Measurements from ENCODE around the gene NPLOC4. TPM values are rescaled to one million over a fixed set of nuclear protein-coding genes. Genes with fewer than 3 reads are reported as not detected.

Gene NPLOC4
- total and polyA plus RNA-seq, 9 of the 15 experiments (the other 6 are each of a cell fraction or from before 2014, with no cell fraction given): 1.5 to 116 (median 64.5) TPM

DNA sequence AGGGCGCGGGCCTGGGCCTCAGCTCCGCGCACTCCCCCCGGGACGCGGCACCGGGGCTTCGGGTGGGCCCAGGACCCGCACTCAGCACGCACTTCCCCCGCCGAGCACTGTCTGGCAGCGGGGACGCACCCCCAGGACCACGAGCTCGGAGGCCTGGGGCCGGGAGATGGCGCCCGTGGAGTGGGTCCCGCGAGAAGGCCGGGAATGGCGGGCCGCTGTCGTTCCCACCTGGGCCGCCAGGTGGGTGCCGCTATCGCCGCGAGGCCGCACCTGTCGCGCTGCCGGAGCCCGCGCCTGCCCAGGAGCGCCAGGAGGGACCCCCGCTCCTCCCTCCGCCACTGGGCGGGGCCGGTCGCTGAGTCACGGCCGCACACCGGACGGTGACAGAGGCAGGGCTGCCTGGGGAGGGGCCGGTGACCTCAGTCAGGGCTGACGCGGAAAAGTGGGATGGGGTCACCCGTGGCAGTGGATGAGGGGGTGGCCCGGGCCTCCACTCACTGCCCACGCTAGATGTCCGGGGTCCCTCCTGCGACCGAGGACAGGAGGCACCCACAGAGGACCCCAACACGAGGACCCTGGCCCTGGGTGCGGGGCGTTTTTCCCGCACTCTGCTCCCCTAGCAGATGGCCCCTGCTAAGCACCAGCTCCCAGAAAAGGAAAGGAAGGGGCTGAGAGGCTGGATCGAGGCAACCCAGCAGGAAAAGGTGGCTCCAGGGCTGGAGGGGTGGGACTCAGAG, 117.5 kb downstream of the NPLOC4 start (continued):
- TF ChIP-seq SUPT5H (IDR thresholded peaks at IDR 0.05) (peak; percentile 31; the same call in 1 of the 2 replicates), ATF3 (IDR thresholded peaks at IDR 0.05) (peak; percentile 90), ATF3 (CRISPR knock-in tag; conservative IDR thresholded peaks at IDR 0.05) (no peak), EHMT2 (IDR thresholded peaks at IDR 0.05) (no peak), ZFP1 (CRISPR knock-in tag; IDR thresholded peaks at IDR 0.05) (no peak), TSC22D4 (tag; IDR thresholded peaks at IDR 0.05) (no peak), ZMIZ1 (IDR thresholded peaks at IDR 0.05; ENCODE audit: low read depth in 2 of 2, low read length in 2 of 2) (no peak), ZNF584 (CRISPR knock-in tag; IDR thresholded peaks at IDR 0.05; ENCODE audit: low read depth) (no peak), ILK (tag; IDR thresholded peaks at IDR 0.05; ENCODE audit: borderline replicate concordance, low read depth) (no peak), MED1 (CRISPR knock-in tag; IDR thresholded peaks at IDR 0.05; ENCODE audit: borderline replicate concordance) (no peak), RFX1 (IDR thresholded peaks at IDR 0.05) (no peak), CREB1 (IDR thresholded peaks at IDR 0.05) (peak; percentile 47; the same call in 1 of the 2 replicates), CREB1 (CRISPR knock-in tag; IDR thresholded peaks at IDR 0.05) (peak; percentile 65; the same call in 1 of the 2 replicates), TAL1 (IDR thresholded peaks at IDR 0.05) (no peak)
- TF ChIP-seq, protein P1, sequence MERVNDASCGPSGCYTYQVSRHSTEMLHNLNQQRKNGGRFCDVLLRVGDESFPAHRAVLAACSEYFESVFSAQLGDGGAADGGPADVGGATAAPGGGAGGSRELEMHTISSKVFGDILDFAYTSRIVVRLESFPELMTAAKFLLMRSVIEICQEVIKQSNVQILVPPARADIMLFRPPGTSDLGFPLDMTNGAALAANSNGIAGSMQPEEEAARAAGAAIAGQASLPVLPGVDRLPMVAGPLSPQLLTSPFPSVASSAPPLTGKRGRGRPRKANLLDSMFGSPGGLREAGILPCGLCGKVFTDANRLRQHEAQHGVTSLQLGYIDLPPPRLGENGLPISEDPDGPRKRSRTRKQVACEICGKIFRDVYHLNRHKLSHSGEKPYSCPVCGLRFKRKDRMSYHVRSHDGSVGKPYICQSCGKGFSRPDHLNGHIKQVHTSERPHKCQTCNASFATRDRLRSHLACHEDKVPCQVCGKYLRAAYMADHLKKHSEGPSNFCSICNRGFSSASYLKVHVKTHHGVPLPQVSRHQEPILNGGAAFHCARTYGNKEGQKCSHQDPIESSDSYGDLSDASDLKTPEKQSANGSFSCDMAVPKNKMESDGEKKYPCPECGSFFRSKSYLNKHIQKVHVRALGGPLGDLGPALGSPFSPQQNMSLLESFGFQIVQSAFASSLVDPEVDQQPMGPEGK (CRISPR knock-in tag; IDR thresholded peaks at IDR 0.05; ENCODE audit: borderline replicate concordance): no peak
- TF ChIP-seq, protein P2, sequence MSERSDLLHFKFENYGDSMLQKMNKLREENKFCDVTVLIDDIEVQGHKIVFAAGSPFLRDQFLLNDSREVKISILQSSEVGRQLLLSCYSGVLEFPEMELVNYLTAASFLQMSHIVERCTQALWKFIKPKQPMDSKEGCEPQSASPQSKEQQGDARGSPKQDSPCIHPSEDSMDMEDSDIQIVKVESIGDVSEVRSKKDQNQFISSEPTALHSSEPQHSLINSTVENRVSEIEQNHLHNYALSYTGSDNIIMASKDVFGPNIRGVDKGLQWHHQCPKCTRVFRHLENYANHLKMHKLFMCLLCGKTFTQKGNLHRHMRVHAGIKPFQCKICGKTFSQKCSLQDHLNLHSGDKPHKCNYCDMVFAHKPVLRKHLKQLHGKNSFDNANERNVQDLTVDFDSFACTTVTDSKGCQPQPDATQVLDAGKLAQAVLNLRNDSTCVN (CRISPR knock-in tag; IDR thresholded peaks at IDR 0.05): no peak
- TF ChIP-seq, protein P3, sequence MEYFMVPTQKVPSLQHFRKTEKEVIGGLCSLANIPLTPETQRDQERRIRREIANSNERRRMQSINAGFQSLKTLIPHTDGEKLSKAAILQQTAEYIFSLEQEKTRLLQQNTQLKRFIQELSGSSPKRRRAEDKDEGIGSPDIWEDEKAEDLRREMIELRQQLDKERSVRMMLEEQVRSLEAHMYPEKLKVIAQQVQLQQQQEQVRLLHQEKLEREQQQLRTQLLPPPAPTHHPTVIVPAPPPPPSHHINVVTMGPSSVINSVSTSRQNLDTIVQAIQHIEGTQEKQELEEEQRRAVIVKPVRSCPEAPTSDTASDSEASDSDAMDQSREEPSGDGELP (CRISPR knock-in tag; IDR thresholded peaks at IDR 0.05; ENCODE audit: borderline replicate concordance): peak; percentile 46; the same call in 1 of the 2 replicates
- TF ChIP-seq, protein P4, sequence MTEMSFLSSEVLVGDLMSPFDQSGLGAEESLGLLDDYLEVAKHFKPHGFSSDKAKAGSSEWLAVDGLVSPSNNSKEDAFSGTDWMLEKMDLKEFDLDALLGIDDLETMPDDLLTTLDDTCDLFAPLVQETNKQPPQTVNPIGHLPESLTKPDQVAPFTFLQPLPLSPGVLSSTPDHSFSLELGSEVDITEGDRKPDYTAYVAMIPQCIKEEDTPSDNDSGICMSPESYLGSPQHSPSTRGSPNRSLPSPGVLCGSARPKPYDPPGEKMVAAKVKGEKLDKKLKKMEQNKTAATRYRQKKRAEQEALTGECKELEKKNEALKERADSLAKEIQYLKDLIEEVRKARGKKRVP (CRISPR knock-in tag; IDR thresholded peaks at IDR 0.05): no peak

All from K562 (cell line).